Stomach (tissue), 9 donors: Measurements from ENCODE around the gene RNF148. TPM values are rescaled to one million over a fixed set of nuclear protein-coding genes. Genes with fewer than 3 reads are reported as not detected.

Experiments used
- DNase-seq, 2 donors: peaks; one replicate each; pipeline versions ENCODE4 v3.0.0 to v3.0.0-alpha.2; 2013 to 2019
- H3K27ac ChIP-seq, 5 donors: fragments of 200-600 bp in 4 of 5; sonication (generic) in 4 of 5; one replicate each; pipeline ENCODE4 v1.5.1; 2013 to 2019; ENCODE audit warnings: mild to moderate bottlenecking in 1 of 5, moderate library complexity in 1 of 5
- H3K27me3 ChIP-seq, 3 donors: fragments of 200-600 bp; sonication (generic); one replicate each; pipeline ENCODE4 v1.5.1; 2017 to 2019; ENCODE audit warnings: mixed run types in 1 of 3
- H3K36me3 ChIP-seq, 4 donors: fragments of 200-600 bp; sonication (generic); 1 replicate in 3 of 4; 2 replicates in 1 of 4; pipeline ENCODE4 v1.5.1; 2016 to 2019
- H3K4me1 ChIP-seq, 4 donors: fragments of 200-600 bp; sonication (generic); one replicate each; pipeline ENCODE4 v1.5.1; 2016 to 2019
- H3K4me3 ChIP-seq, 4 donors: fragments of 200-600 bp; sonication (generic) in 3 of 4; one replicate each; pipeline ENCODE4 v1.5.1; 2016 to 2019; ENCODE audit warnings: mild to moderate bottlenecking in 1 of 4
- H3K9me3 ChIP-seq, 4 donors: fragments of 200-600 bp; sonication (generic); one replicate each; pipeline ENCODE4 v1.5.1; 2016 to 2019
- EP300 ChIP-seq: sonication (generic); formaldehyde crosslinking; IDR thresholded peaks from one replicate; pipeline ENCODE4 v1.6.1; 2017; ENCODE audit warnings: antibody characterized with exemption
- POLR2A ChIP-seq, 4 donors: fragments of 450-650 bp; IDR thresholded peaks; one replicate each; pipeline ENCODE4 v1.6.1; 2016; ENCODE audit warnings: antibody characterized with exemption in 4 of 4, control low read depth in 2 of 4, mild to moderate bottlenecking in 1 of 4, moderate library complexity in 1 of 4
- POLR2AphosphoS5 ChIP-seq, 3 donors: sonication (generic); formaldehyde crosslinking; IDR thresholded peaks; one replicate each; pipeline ENCODE4 v1.6.1; 2016; ENCODE audit warnings: antibody characterized with exemption in 3 of 3
- WGBS, 5 donors: extraction: QIAGEN DNeasy Blood & Tissue Kit in 3 of 5; methylation state at CpG; one replicate each; pipeline versions ENCODE4 v1.1.5 to v1.1.7; 2013 to 2018; 5-methylcytosine and 5-hydroxymethylcytosine counted together
- intact Hi-C: fragments of 100-400 bp; cut with DNase I; formaldehyde crosslinking; loops from one replicate; pipeline ENCODE4 v1.15.1; 2023; ENCODE audit warnings: low total_unique reads
- polyA plus RNA-seq, 3 donors: library from polyadenylated mRNA; stranded (reverse); fragments of 200-250 nt; gene quantifications; one replicate each; pipeline ENCODE4 v1.2.3, GENCODE V29; 2013
- total RNA-seq, 5 donors: library from RNA; depleted of rRNA; stranded (reverse); fragments of >200 nt; gene quantifications; one replicate each; pipeline versions ENCODE4 v1.1.0 to v1.2.3, GENCODE V29; 2014 to 2016
- TF ChIP-seq, protein P1 (sequence below), 7 experiments: fragments of 450-650 bp in 4 of 7; fragments of 200-600 bp in 3 of 7; sonication (generic) in 3 of 7; IDR thresholded peaks; one replicate each; pipeline ENCODE4 v1.5.1; 2016 to 2019; ENCODE audit warnings: antibody characterized with exemption in 7 of 7, control low read depth in 2 of 7, mild to moderate bottlenecking in 1 of 7
- donor health status: healthy with polysubstance abuse.
- donor health status: Bipolar disorder and iron deficiency.
- donor health status: healthy.

The RNF148 gene
- total and polyA plus RNA-seq, 8 donors, result 0.15 to 10.3 (median 3.5) TPM; not detected in 4

DNA sequence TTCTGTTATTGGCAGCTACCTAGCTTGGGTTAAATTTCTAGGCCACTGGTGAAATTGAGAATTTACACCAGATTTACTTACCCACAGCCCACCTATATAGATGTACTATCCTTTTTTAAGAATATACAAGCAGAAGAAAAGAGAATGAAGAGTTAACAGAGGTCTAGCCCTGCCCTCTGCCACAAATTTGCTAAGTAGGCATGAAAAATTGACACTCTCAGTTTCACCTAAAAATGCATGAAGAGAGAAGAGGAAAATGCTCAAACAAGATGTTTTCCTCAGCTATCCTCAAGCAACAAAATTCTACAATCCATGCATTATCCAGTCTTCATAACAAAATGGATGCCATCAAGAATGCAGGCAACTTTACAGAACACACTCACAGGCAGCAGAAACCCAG lies 24.6 kb upstream of the RNF148 start:
- no peak for DNase-seq
- Histone ChIP-seq H3K9me3 (no peaks in the 10 kb centered on the region), H3K4me1 (peaks cover 0 to 20% (median 7%) of the 10 kb centered on the region in 4 donors), H3K4me3 (no peak overlapping the region), H3K27me3 (no peaks in the 10 kb centered on the region), H3K36me3 (no peaks in the 10 kb centered on the region), H3K27ac (no peak overlapping the region)
- TF ChIP-seq, protein P1, sequence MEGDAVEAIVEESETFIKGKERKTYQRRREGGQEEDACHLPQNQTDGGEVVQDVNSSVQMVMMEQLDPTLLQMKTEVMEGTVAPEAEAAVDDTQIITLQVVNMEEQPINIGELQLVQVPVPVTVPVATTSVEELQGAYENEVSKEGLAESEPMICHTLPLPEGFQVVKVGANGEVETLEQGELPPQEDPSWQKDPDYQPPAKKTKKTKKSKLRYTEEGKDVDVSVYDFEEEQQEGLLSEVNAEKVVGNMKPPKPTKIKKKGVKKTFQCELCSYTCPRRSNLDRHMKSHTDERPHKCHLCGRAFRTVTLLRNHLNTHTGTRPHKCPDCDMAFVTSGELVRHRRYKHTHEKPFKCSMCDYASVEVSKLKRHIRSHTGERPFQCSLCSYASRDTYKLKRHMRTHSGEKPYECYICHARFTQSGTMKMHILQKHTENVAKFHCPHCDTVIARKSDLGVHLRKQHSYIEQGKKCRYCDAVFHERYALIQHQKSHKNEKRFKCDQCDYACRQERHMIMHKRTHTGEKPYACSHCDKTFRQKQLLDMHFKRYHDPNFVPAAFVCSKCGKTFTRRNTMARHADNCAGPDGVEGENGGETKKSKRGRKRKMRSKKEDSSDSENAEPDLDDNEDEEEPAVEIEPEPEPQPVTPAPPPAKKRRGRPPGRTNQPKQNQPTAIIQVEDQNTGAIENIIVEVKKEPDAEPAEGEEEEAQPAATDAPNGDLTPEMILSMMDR (IDR thresholded peaks at IDR 0.05), result no peak
- TF ChIP-seq POLR2AphosphoS5 (IDR thresholded peaks at IDR 0.05) (no peak), POLR2A (IDR thresholded peaks at IDR 0.05) (no peak), EP300 (no peak)
- intact Hi-C loops, result no loop called here

DNA sequence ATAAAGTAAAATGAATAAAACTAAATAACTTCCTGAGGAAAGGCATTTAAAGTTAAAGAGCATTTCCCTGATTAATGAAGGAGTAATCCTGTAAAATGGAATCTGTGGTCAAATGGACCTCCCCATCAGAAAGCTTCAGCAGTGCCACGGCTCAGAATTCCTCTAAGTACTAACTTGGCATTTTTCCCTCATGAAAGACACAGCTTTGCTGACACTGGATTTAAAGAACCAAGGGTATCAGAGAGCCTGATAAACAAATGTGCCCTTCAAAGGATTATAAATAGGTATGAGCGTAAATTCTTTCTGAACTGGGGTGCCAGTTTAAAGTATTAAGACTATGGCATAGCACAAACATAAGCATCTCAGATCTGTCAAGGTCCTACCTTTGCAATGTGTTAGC lies 24.2 kb upstream of the RNF148 start:
- DNase-seq, result no peak
- Histone ChIP-seq H3K4me3 (no peak overlapping the region), H3K27me3 (no peaks in the 10 kb centered on the region), H3K27ac (no peak overlapping the region), H3K4me1 (peaks cover 0 to 20% (median 7%) of the 10 kb centered on the region in 4 donors), H3K36me3 (no peaks in the 10 kb centered on the region), H3K9me3 (no peaks in the 10 kb centered on the region)
- TF ChIP-seq POLR2A (IDR thresholded peaks at IDR 0.05) (no peak), EP300 (no peak), POLR2AphosphoS5 (IDR thresholded peaks at IDR 0.05) (no peak)
- TF ChIP-seq, protein P1 (IDR thresholded peaks at IDR 0.05), result no peak
- 42 to 58% (median 49%) methylated on average over 2 of the region's 2 CpGs for WGBS, 5 donors
- intact Hi-C loops, result no loop called here

DNA sequence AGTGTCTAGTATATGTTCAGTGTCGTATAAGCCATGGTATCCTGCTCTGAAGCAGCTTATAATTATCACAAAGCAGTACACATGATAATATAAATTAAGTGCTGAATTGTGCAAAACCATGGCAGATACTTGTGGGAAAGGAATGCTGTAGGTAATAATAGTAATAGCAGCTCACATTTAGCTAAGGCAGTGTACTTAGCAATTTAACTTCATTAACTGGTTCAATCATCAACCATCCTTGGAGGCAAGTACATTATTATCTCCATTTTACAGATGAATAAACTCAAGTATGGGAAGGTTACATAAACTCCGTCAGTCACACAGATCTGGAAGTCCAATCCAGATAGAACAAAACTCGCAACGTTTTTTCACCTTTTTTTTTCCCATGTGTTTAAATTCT lies 21.6 kb upstream of the RNF148 start:
- intact Hi-C loops, result no loop called here
- WGBS, 5 donors, result 79 to 86% (median 83%) methylated on average over 4 of the region's 4 CpGs

DNA sequence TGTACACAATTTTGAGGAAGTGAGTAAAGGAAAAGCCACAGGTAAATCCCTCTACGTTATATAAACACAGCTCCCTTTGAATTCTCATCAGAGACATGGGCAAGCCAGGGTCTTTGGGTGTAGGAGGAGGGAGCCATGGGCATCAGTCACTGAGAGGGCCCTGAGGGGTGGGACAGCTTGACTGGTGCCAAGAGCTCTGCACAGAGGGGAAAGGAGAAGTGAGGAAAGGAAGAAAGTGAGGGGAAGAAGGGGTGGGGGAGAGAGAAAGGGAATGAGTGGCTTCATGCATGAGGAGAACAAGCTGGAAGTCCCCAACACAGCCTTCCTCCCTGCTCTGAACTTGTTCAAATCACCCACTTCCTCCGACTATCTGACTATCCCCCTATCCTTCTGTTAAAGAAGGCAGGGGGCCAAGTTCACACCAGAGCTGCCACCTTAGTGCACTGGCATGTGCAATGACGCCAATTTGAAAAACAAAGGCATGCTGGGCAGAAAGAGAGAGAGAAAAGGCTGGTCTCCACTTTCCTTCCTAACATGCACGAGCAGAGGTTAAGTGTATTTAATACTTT lies 16.4 kb upstream of the RNF148 start:
- WGBS, 5 donors, result 78 to 88% (median 84%) methylated on average over 4 of the region's 4 CpGs
- no peak for DNase-seq
- Histone ChIP-seq H3K27me3 (no peaks in the 10 kb centered on the region), H3K4me3 (no peak overlapping the region), H3K27ac (no peak overlapping the region), H3K9me3 (no peaks in the 10 kb centered on the region), H3K4me1 (no peaks in the 10 kb centered on the region), H3K36me3 (no peaks in the 10 kb centered on the region)
- intact Hi-C loops, result no loop called here
- no peak for TF ChIP-seq POLR2A (IDR thresholded peaks at IDR 0.05)
- no peak for TF ChIP-seq POLR2AphosphoS5 (IDR thresholded peaks at IDR 0.05)
- TF ChIP-seq EP300, result no peak
- TF ChIP-seq, protein P1 (IDR thresholded peaks at IDR 0.05), result no peak

More for the DNA sequence above, 21.6 kb upstream of the RNF148 start:
- Histone ChIP-seq H3K9me3 (no peaks in the 10 kb centered on the region), H3K36me3 (no peaks in the 10 kb centered on the region), H3K27ac (no peak overlapping the region), H3K4me3 (no peak overlapping the region), H3K4me1 (peaks cover 0 to 20% (median 7%) of the 10 kb centered on the region in 4 donors), H3K27me3 (no peaks in the 10 kb centered on the region)
- no peak for DNase-seq
- TF ChIP-seq, protein P1 (IDR thresholded peaks at IDR 0.05), result no peak
- TF ChIP-seq EP300, result no peak
- no peak for TF ChIP-seq POLR2A (IDR thresholded peaks at IDR 0.05)
- TF ChIP-seq POLR2AphosphoS5 (IDR thresholded peaks at IDR 0.05), result no peak
